ENCODE data around the gene PIM3. TPM values are rescaled to one million over a fixed set of nuclear protein-coding genes. Genes with fewer than 3 reads are reported as not detected.

PIM3 gene
- polyA plus RNA-seq, 6 donors from 2014 or later: 46.7 to 60.7 (median 55.0) TPM

GRCh38 chr22:49965091-49966040 lies 4.8 kb downstream of the PIM3 start:
- Mint-ChIP-seq H3K4me3 (peak overlapping the region in 4 of 8 donors; percentile 35 to 97 (median 70)), H3K4me1 (peaks cover 32 to 54% (median 38%) of the 10 kb centered on the region in 3 donors), H3K27ac (peak overlapping the region in 5 of 6 donors; percentile 11 to 96 (median 81)), H3K9me3 (no peaks in the 10 kb centered on the region), H3K27me3 (peaks cover 0 to 4% (median 0%) of the 10 kb centered on the region in 3 donors), H3K36me3 (no peaks in the 10 kb centered on the region)
- no peak for ATAC-seq (ENCODE audit: low read depth in 2 of 2)
- DNase-seq: no peak

DNA sequence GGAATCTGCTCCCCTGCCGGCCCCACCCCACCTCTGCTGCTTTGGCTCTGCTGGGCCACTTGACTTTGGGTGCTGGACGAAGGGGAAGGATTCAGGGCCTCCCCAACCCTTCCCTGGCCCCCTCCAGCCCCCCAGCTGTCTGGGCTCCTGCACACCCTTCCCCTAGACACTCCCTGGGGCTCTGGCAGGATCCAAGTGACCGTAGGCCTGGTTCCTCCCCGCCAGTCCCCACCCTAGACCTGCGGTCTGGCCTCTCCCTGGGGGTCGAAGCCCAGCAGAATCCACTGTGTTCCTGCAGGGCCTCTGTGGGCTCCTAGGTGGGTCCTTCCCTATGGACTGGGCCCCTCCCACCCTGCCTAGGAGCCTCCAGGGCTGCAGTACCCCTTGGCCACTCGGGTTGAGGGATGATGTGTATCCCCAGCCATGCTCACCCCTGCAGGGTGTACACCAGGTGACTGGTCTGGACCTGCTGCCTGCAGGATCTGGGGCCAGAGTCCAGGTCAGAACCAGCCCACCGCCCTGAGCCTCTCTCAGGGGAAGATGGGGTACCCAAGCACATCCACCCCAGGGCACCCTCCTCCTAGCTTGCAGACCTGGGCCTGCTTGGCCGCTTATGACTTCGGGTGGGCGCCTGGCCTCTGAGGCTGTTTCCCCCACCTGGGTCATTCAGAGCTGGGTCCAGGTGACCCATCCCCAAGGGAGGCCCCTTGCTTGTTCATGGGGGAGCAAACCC lies 5.6 kb downstream of the PIM3 start:
- DNase-seq: peak; percentile 30
- peak overlapping the region in 5 of 6 donors; percentile 11 to 96 (median 59) for H3K27ac Mint-ChIP-seq
- H3K36me3 Mint-ChIP-seq: no peaks in the 10 kb centered on the region
- peak overlapping the region in 6 of 8 donors; percentile 15 to 97 (median 44) for H3K4me3 Mint-ChIP-seq
- H3K27me3 Mint-ChIP-seq: peaks cover 0 to 8% (median 0%) of the 10 kb centered on the region in 3 donors
- ATAC-seq (ENCODE audit: low read depth in 2 of 2): no peak
- H3K4me1 Mint-ChIP-seq: peaks cover 39 to 61% (median 43%) of the 10 kb centered on the region in 3 donors
- no peaks in the 10 kb centered on the region for H3K9me3 Mint-ChIP-seq

- Mint-ChIP-seq H3K4me3 (peak overlapping the region; percentile 44 to 97 (median 68)), H3K36me3 (no peaks in the 10 kb centered on the region), H3K27me3 (peaks cover 0 to 3% (median 0%) of the 10 kb centered on the region in 3 donors), H3K4me1 (peaks cover 34 to 61% (median 43%) of the 10 kb centered on the region in 3 donors), H3K9me3 (no peaks in the 10 kb centered on the region), H3K27ac (peak overlapping the region; percentile 49 to 97 (median 84))
- DNase-seq (peak; percentile 76), ATAC-seq (ENCODE audit: low read depth in 2 of 2) (peak; percentile 34 to 46)
Measured at GRCh38 chr22:49966774-49967705, 6.5 kb downstream of the PIM3 start.

DNA sequence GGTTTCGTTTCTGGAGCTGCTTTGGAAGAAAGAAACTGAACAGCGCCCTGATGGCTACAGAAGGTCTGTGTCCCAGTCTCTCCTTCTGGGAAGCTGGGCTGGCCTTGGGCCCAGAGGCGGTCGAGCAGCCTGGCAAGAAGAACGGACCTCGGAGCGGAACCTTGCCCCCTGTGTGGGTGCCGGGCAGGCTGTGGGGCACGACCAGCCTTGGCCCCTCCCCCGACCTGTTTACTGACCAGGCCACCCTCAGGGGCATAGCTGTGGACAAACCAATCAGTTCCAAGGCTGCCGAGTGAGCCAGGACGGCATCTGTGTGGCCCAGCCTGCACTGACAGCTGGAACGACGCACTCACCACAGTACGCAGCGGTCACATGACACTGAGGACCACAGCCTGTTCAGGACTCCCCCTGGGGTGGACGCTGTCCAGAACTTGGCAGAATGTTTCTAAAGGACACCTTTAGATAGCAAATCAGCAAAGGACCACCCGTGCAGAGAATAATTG lies 7.2 kb downstream of the PIM3 start:
- Mint-ChIP-seq H3K9me3 (no peaks in the 10 kb centered on the region), H3K36me3 (no peaks in the 10 kb centered on the region), H3K27ac (peak overlapping the region; percentile 49 to 97 (median 81)), H3K27me3 (peaks cover 0 to 3% (median 0%) of the 10 kb centered on the region in 3 donors), H3K4me1 (peaks cover 34 to 61% (median 43%) of the 10 kb centered on the region in 3 donors), H3K4me3 (peak overlapping the region in 5 of 8 donors; percentile 29 to 97 (median 55))
- ATAC-seq (ENCODE audit: low read depth in 2 of 2) (no peak), DNase-seq (no peak)

- no peak for ATAC-seq (ENCODE audit: low read depth in 2 of 2)
- Mint-ChIP-seq H3K36me3 (no peaks in the 10 kb centered on the region), H3K9me3 (no peaks in the 10 kb centered on the region), H3K4me3 (peak overlapping the region in 1 of 8 donors; percentile 97), H3K4me1 (peaks cover 33 to 55% (median 43%) of the 10 kb centered on the region in 3 donors), H3K27ac (peak overlapping the region in 4 of 6 donors; percentile 29 to 97 (median 77)), H3K27me3 (peaks cover 0 to 3% (median 0%) of the 10 kb centered on the region in 3 donors)
- no peak for DNase-seq
Measured at GRCh38 chr22:49968313-49968830, 7.8 kb downstream of the PIM3 start.

- DNase-seq (peak; percentile 20), ATAC-seq (ENCODE audit: low read depth in 2 of 2) (no peak)
- peaks cover 0 to 3% (median 0%) of the 10 kb centered on the region in 3 donors for H3K27me3 Mint-ChIP-seq
- peaks cover 27 to 49% (median 36%) of the 10 kb centered on the region in 3 donors for H3K4me1 Mint-ChIP-seq
- H3K27ac Mint-ChIP-seq: peak overlapping the region; percentile 16 to 91 (median 60)
- no peaks in the 10 kb centered on the region for H3K9me3 Mint-ChIP-seq
- peak overlapping the region in 2 of 8 donors; percentile 16 to 97 for H3K4me3 Mint-ChIP-seq
- H3K36me3 Mint-ChIP-seq: no peaks in the 10 kb centered on the region
Measured at GRCh38 chr22:49968831-49969661, 8.5 kb downstream of the PIM3 start.

- Mint-ChIP-seq H3K36me3 (no peaks in the 10 kb centered on the region), H3K27ac (peak overlapping the region; percentile 81 to 98 (median 92)), H3K9me3 (no peaks in the 10 kb centered on the region), H3K27me3 (peaks cover 0 to 3% (median 0%) of the 10 kb centered on the region in 3 donors), H3K4me3 (peak overlapping the region in 6 of 8 donors; percentile 82 to 89 (median 85)), H3K4me1 (peaks cover 24 to 40% (median 29%) of the 10 kb centered on the region in 3 donors)
- DNase-seq (peak; percentile 21), ATAC-seq (ENCODE audit: low read depth in 2 of 2) (no peak)
Measured at GRCh38 chr22:49969751-49970527, 9.4 kb downstream of the PIM3 start.

DNA sequence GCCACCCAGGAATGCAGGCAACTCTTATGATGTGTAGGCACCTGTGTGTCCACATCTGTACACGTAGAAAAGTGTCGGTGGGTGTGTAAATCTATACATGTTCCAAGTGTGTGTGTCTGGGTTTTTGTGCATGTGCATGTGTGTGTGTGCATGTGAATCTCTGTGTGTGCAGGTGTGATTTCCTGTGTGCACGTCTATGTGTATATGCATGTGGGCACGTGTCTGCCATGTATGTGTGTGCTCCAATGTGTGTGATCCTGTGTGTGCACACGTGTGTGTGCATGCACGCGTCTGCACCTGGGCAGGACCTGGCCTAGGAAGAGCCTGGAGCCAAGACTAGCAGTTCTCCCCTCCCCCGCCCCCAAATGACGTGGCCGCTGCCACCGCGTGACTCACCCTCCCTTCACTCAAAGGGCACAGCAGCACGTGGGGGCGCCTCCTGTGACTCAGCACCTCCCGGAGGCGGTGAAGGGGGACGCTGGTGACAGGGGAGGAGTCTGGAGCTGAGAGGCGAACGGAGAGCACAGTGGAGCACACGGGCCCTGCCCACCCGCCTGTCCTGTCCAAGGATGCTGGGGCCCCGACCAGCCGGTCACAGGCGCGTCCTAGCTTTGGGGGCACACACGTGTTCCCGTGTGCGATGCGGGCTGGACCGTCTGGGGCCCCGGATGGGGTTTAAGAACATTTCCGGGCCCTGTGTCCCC lies 10.1 kb downstream of the PIM3 start:
- Mint-ChIP-seq H3K36me3 (no peaks in the 10 kb centered on the region), H3K4me3 (peak overlapping the region; percentile 80 to 91 (median 85))
- peak; percentile 76 to 78 for ATAC-seq (ENCODE audit: low read depth in 2 of 2)

GRCh38 chr22:49971232-49972162 lies 10.9 kb downstream of the PIM3 start:
- Mint-ChIP-seq H3K4me1 (peaks cover 29 to 36% (median 29%) of the 10 kb centered on the region in 3 donors), H3K4me3 (peak overlapping the region; percentile 80 to 91 (median 85)), H3K27ac (peak overlapping the region; percentile 81 to 98 (median 92)), H3K9me3 (no peaks in the 10 kb centered on the region), H3K36me3 (no peaks in the 10 kb centered on the region), H3K27me3 (peaks cover 0 to 3% (median 0%) of the 10 kb centered on the region in 3 donors)
- ATAC-seq (ENCODE audit: low read depth in 2 of 2) (peak; percentile 20 to 23), DNase-seq (peak; percentile 27)

More for the DNA sequence above, 10.1 kb downstream of the PIM3 start:
- Mint-ChIP-seq H3K27ac (peak overlapping the region; percentile 81 to 98 (median 92)), H3K27me3 (peaks cover 0 to 3% (median 0%) of the 10 kb centered on the region in 3 donors), H3K9me3 (no peaks in the 10 kb centered on the region), H3K4me1 (peaks cover 29 to 38% (median 30%) of the 10 kb centered on the region in 3 donors)
- DNase-seq: peak; percentile 84

All from naive B cell (primary cell).